IgD-negative memory B cell (primary cell): ENCODE measurements around the gene TTC39C. TPM values are rescaled to one million over a fixed set of nuclear protein-coding genes. Genes with fewer than 3 reads are reported as not detected.

Experiments used
- H3K27ac Mint-ChIP-seq, 3 donors: one replicate each; pipeline ENCODE4 v1.8.0; 2020 to 2022; ENCODE audit warnings: mild to moderate bottlenecking in 3 of 3, mixed read lengths in 3 of 3, moderate library complexity in 1 of 3
- H3K27me3 Mint-ChIP-seq: one replicate; pipeline ENCODE4 v1.8.0; 2021; ENCODE audit warnings: mixed read lengths
- H3K36me3 Mint-ChIP-seq: one replicate; pipeline ENCODE4 v1.8.0; 2020; ENCODE audit warnings: mild to moderate bottlenecking, mixed read lengths
- H3K4me1 Mint-ChIP-seq, 3 donors: one replicate each; pipeline ENCODE4 v1.8.0; 2020 to 2022; ENCODE audit warnings: mixed read lengths in 3 of 3, mild to moderate bottlenecking in 1 of 3
- H3K4me3 Mint-ChIP-seq, 4 donors: one replicate each; pipeline ENCODE4 v1.8.0; 2020 to 2022; ENCODE audit warnings: mild to moderate bottlenecking in 4 of 4, mixed read lengths in 4 of 4, moderate library complexity in 3 of 4
- H3K9me3 Mint-ChIP-seq, 3 donors: one replicate each; pipeline ENCODE4 v1.8.0; 2020 to 2021; ENCODE audit warnings: mixed read lengths in 3 of 3, mild to moderate bottlenecking in 1 of 3
- polyA plus RNA-seq: library from polyadenylated mRNA; unstranded; fragments of 300-500 nt; fragmentation: Illumina TruSeq; gene quantifications from one replicate; pipeline ENCODE4 v1.2.3, GENCODE V29; 2021

The TTC39C gene
- polyA plus RNA-seq, 1 donor from 2014 or later: 21.9 TPM

DNA sequence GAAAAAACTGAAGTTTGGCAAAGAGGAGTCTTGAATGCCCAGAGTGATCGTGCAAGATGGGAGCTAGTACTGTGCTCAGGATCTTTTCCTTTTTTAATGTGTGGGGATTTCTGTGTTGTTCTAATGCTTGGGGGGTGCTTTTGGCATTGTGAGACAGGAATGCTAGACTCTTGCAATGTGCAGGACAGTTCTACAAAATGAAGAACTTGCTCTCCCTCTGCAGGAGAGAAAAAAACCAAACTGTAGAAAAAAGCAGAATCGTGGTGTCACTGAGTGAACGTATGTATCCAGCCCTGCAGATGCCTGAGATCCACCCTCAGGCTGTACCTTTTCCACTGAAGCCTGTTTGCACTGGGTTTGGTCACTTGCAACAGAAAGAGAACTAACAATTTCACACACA is 12.1 kb upstream of the TTC39C start:
- no peaks in the 10 kb centered on the region for H3K36me3 Mint-ChIP-seq
- no peak overlapping the region for H3K4me3 Mint-ChIP-seq
- no peaks in the 10 kb centered on the region for H3K27me3 Mint-ChIP-seq
- peak overlapping the region in 1 of 3 donors; percentile 57 for H3K27ac Mint-ChIP-seq
- peaks cover 0 to 2% (median 0%) of the 10 kb centered on the region in 3 donors for H3K9me3 Mint-ChIP-seq
- H3K4me1 Mint-ChIP-seq: peaks cover 17 to 27% (median 27%) of the 10 kb centered on the region in 3 donors

DNA sequence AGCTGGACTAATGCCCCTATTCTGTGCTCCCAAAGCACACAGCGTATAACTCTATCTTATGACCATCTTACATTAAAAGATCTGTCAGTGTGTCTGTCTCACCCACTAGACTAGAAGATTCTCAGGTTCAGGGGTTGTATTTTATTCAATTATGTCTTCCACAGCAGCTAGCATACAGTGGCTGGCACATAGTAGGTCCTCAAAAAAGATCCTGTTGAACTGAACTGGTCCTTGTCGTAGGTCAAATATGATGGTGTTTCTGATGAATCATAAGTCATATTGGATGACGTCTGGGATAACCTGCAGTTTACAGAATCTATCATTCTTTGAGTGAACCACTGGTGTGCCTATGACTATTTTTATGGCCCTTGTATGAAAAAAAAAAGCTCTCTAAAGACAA is 11.3 kb upstream of the TTC39C start:
- Mint-ChIP-seq H3K9me3 (peaks cover 0 to 2% (median 0%) of the 10 kb centered on the region in 3 donors), H3K4me3 (no peak overlapping the region), H3K4me1 (peaks cover 17 to 28% (median 27%) of the 10 kb centered on the region in 3 donors), H3K36me3 (no peaks in the 10 kb centered on the region), H3K27me3 (no peaks in the 10 kb centered on the region), H3K27ac (no peak overlapping the region)

DNA sequence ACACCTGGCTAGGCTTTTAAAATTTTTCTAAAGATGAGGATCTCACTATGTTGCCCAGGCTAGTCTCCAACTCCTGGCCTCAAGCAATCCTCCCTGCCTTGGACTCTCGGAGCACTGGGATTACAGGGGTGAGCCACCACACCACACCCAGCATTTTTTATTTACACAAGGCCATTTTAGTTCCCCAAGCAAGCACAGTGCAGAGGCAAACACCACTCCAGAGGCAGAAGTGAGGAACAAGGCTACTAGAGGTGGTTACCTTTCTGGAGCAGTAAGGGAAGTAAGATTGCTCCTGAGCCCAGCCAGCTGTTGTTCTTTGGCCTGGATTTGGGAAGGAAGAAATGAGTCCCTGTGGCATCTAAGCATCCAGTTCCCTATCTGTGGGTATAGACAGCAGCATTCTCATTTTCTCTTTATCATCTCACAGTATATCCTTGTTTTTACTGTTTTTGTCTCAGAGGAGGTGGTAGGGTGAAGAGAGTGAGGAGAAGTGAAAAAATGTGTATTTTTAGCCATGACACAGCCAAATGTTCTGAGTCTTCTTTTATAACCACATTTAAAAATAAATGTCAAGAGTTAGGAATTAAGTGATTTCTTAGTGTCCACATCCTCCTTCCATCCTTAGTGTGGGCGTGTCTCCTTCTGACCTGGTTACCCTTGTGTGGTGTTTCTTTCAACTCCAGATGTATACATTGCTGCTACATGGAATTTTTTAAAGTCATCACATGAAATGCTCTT is 10.5 kb upstream of the TTC39C start:
- peaks cover 22 to 36% (median 27%) of the 10 kb centered on the region in 3 donors for H3K4me1 Mint-ChIP-seq
- H3K36me3 Mint-ChIP-seq: no peaks in the 10 kb centered on the region
- no peaks in the 10 kb centered on the region for H3K27me3 Mint-ChIP-seq
- peaks cover 0 to 2% (median 0%) of the 10 kb centered on the region in 3 donors for H3K9me3 Mint-ChIP-seq
- peak overlapping the region in 1 of 4 donors; percentile 37 for H3K4me3 Mint-ChIP-seq
- H3K27ac Mint-ChIP-seq: peak overlapping the region in 1 of 3 donors; percentile 53

DNA sequence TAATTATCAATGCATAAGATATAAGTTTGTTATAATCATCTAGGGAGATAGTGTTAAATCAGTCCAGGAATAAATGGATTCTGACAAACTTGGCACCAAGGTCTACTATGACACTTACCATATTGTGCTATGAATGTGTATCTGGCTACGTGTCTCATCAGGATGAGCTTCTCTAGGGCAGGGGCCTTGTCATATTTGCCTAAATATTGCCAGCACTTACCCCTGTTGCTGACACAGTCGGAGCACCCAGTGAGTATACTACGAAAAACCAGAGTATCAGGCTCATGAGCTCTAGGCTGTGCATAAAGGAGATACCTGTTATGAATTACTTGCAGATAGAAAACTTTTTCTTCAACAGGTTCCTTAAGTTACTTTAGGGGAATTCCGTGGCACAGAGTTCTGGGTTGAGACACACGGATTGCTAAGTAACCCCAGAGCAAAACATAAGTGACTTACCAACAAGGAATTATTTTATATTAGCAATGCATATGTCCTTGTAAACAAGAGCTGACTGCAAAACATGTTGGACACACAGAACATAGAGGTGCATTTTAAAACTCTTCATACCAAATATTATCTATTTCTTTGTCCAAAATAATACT is 7.7 kb upstream of the TTC39C start:
- H3K4me1 Mint-ChIP-seq: peaks cover 32 to 52% (median 35%) of the 10 kb centered on the region in 3 donors
- H3K27ac Mint-ChIP-seq: no peak overlapping the region
- peaks cover 2% of the 10 kb centered on the region for H3K27me3 Mint-ChIP-seq
- H3K9me3 Mint-ChIP-seq: peaks cover 0 to 3% (median 0%) of the 10 kb centered on the region in 3 donors
- no peak overlapping the region for H3K4me3 Mint-ChIP-seq
- no peaks in the 10 kb centered on the region for H3K36me3 Mint-ChIP-seq

DNA sequence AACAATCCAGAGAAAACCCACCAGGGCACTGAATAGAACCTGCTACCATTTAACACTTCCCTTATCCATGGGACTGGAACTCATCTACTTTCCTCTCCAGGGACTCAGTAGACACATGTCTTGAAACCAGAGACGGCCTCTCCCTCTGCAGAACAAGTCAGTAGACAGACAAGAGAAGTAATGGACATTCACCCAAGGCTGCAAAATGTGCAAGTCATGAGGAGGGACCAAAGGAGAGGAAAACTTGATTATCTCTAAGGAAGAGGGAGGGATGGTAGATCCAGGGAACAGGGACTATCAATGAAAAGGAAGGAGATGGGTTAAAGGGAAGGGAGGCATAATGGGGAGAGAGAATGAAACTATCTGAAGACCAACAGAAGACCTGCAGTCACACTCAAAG is 5.3 kb upstream of the TTC39C start:
- H3K9me3 Mint-ChIP-seq: peaks cover 0 to 1% (median 0%) of the 10 kb centered on the region in 3 donors
- peak overlapping the region; percentile 87 to 97 (median 90) for H3K27ac Mint-ChIP-seq
- peaks cover 3% of the 10 kb centered on the region for H3K27me3 Mint-ChIP-seq
- H3K4me3 Mint-ChIP-seq: peak overlapping the region; percentile 45 to 81 (median 60)
- H3K36me3 Mint-ChIP-seq: no peaks in the 10 kb centered on the region
- H3K4me1 Mint-ChIP-seq: peaks cover 32 to 53% (median 41%) of the 10 kb centered on the region in 3 donors

DNA sequence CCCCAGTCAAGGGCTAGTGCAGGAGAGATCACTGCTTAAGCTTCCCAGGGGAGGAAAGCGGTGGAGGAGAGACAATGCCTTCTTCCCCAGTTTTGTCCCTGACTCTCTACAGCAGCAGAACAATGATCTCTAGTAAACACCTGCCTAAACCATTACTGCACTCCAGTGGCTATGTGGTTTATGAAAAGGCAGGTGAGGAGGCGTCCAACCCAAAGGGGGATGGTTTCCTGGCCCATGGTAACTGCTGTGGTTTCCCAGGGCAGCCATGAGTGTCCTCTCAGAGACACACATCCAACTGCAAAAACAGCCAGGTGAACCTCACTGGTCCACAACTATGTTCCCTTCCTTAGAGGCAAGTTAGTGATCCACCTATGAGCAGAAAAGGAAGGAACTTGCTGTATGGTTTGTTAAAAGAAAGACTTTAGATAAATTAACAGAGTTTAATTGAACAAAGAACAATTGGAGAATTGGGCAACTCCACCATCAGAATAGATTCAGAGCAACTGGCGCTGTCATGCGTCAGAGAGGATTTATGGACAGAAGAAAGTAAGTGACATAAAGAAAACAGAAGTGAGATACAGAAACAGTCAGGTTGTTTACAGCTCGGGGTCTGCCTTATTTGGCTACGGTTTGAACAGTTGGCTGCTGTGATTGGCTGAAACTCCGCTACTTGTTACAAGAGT is 4.8 kb upstream of the TTC39C start:
- H3K4me3 Mint-ChIP-seq: peak overlapping the region; percentile 45 to 81 (median 60)
- peaks cover 32 to 53% (median 40%) of the 10 kb centered on the region in 3 donors for H3K4me1 Mint-ChIP-seq
- H3K27ac Mint-ChIP-seq: peak overlapping the region; percentile 87 to 97 (median 90)
- no peaks in the 10 kb centered on the region for H3K36me3 Mint-ChIP-seq
- H3K9me3 Mint-ChIP-seq: peaks cover 0 to 1% (median 0%) of the 10 kb centered on the region in 3 donors
- H3K27me3 Mint-ChIP-seq: peaks cover 3% of the 10 kb centered on the region

DNA sequence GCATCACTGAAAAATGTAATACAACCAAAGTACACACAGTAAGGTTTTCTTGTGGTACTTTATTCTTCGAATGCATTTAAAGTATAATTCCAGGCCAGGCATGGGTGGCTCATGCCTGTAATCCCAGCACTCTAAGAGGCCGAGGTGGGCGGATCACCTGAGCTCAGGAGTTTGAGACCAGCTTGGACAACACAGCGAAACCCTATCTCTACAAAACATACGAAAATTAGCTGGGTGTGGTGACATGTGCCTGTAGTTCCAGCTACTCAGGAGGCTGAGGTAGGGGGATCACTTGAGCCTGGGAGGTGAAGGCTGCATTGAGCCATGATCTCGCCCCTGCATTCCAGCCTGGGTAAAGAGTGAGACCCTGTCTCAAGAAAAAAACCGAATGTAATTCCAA is 3.9 kb upstream of the TTC39C start:
- Mint-ChIP-seq H3K4me1 (peaks cover 36 to 53% (median 43%) of the 10 kb centered on the region in 3 donors), H3K9me3 (peaks cover 0 to 1% (median 0%) of the 10 kb centered on the region in 3 donors), H3K4me3 (peak overlapping the region in 2 of 4 donors; percentile 63 to 87), H3K27me3 (peaks cover 3% of the 10 kb centered on the region), H3K36me3 (no peaks in the 10 kb centered on the region), H3K27ac (peak overlapping the region; percentile 87 to 97 (median 90))

DNA sequence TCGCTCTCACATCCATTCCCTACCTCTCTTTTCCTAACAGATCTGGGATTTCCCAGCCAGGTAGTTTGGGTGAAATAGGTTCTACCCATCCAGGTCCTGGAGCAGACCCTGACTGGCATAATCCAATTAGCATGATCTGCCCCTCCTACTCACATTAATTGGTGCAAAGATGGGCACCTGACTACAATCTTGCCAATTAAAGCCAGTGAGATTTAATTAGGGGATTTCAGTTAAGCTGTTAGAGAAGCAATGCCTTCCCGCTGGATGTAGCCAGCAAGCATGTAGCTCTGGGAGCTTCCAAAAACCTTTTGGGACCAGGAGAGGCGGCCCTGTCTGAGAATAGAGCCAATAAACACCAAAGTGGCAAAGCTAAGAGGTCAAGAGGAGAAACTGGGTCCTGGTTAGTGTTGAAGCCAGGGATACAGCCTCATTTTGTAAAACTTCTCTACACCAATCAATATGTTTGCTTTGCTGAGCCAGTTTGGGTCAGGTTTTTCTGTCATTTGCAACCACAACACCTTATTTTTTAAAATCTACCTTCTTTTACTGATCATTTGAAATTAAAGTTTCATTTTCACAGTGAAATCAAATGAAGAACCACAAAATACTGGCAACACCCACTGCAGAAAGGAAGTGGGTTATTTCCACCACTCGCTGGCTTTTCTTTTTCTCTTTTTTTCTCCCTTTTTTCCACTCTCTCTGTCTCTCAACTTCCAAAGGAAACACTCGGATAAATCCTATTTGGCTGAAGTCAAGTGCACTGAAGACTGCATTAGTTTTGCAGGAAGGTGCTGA is 3.2 kb upstream of the TTC39C start:
- Mint-ChIP-seq H3K4me1 (peaks cover 43 to 58% (median 49%) of the 10 kb centered on the region in 3 donors), H3K9me3 (peaks cover 0 to 1% (median 0%) of the 10 kb centered on the region in 3 donors), H3K4me3 (peak overlapping the region; percentile 52 to 87 (median 72)), H3K27ac (peak overlapping the region; percentile 87 to 97 (median 90)), H3K36me3 (no peaks in the 10 kb centered on the region), H3K27me3 (peaks cover 5% of the 10 kb centered on the region)

DNA sequence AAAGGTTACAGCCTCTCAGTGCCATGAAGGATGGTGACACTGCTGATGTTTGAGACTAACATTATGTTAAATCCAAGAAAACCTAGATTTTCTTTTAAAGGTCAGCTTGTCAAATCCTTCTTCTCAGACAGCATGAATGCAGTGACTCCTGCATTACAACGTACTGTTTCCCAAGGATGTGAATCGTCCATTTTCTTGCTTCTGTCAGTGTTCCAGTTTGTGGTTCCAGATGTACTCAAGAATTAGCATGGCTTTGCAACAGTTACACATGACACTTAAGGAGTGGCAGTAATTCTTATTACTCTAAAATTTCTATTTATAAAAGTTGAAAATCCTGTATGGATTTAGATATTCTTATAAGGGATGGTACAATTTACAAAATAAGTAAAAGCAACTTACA is 1.5 kb upstream of the TTC39C start:
- Mint-ChIP-seq H3K4me1 (peaks cover 50 to 71% (median 58%) of the 10 kb centered on the region in 3 donors), H3K36me3 (no peaks in the 10 kb centered on the region), H3K27ac (peak overlapping the region; percentile 72 to 90 (median 87)), H3K9me3 (peaks cover 0 to 1% (median 0%) of the 10 kb centered on the region in 3 donors), H3K4me3 (peak overlapping the region in 3 of 4 donors; percentile 63 to 79 (median 71)), H3K27me3 (peaks cover 6% of the 10 kb centered on the region)

DNA sequence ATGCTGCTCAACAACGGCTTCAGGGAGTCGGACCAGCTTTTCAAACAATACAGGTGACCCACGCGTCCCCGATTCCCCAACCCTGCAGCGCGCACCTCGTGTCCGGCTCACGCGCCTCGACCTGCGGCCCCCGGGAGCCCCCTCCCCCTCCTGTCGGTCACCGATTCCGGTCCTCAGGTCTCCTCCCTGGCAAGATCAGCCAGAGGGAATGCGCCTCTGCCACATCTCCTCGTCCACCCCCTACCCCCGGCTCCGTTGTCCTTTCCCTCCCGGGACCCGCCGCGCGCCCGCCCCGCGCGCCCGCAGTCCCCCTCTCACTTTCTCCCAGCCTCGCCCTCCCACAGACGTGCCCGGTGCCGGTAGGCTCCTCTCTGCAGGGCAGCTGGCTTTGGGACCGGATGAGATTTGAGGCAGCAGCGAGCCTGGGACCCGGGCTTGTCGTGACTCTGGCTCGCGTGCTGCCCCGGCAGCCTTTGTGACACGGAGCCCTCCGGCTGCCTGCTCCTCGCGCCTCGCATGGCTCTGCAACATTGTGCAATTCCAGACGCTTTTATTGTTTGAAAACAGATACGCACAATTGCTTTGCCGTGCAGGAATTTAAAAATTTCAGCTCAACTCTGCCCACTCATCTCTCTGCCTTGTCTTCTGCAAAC is 558 bp downstream of the TTC39C start:
- Mint-ChIP-seq H3K4me1 (peaks cover 56 to 71% (median 59%) of the 10 kb centered on the region in 3 donors), H3K9me3 (peaks cover 0 to 1% (median 0%) of the 10 kb centered on the region in 3 donors), H3K4me3 (peak overlapping the region; percentile 82 to 98 (median 93)), H3K27ac (peak overlapping the region; percentile 88 to 97 (median 91)), H3K36me3 (no peaks in the 10 kb centered on the region), H3K27me3 (peaks cover 7% of the 10 kb centered on the region)

DNA sequence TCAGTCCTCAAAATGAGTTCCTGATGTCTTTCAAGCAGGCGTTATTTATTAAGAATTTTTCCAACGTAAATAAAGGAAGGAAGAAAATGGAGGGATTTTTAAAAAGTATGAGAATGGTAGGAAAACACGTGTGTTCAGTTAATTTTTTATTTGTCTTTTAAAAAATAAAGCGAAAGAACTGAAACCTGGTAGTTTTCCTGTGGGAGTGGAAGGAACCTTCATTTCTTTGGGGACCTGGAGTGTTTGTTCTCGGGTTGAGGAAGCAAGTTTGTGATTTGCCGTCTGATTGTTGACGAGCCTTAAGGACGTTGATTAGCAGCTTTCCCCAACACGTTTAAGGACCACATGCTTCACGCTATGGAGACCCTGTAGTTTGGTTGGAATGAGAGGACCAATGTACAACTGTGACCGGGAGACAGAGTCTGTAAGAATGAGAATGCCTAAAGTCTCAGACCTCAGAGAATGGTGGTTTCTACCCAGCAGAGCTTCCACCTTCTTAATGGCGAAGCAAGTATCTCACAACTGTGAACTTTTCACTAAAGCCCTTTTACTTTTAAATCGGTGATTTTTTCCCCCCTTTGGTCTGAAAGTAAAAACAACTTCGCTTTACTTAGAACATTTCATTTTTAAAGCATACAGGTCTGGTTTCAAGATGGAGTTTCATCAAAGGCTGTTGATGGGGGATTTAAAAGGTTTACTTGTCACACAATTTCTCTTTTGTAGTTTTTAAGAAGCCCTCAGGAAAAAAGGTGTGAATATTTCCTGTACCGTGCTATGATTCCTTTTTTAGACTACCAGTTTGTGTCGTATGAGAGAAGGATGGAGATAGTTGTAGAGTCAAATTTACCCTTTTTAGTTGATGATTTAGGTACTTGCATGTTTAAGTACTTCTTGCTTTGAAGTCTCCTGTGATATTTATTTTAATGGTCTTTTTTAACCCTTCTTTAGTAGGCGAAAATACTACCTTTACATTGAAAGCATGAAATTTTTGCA is 1.4 kb downstream of the TTC39C start:
- peak overlapping the region; percentile 82 to 98 (median 93) for H3K4me3 Mint-ChIP-seq
- H3K9me3 Mint-ChIP-seq: peaks cover 0 to 1% (median 0%) of the 10 kb centered on the region in 3 donors
- H3K4me1 Mint-ChIP-seq: peaks cover 59 to 72% (median 62%) of the 10 kb centered on the region in 3 donors
- peak overlapping the region; percentile 88 to 97 (median 91) for H3K27ac Mint-ChIP-seq
- H3K36me3 Mint-ChIP-seq: no peaks in the 10 kb centered on the region
- peaks cover 7% of the 10 kb centered on the region for H3K27me3 Mint-ChIP-seq

DNA sequence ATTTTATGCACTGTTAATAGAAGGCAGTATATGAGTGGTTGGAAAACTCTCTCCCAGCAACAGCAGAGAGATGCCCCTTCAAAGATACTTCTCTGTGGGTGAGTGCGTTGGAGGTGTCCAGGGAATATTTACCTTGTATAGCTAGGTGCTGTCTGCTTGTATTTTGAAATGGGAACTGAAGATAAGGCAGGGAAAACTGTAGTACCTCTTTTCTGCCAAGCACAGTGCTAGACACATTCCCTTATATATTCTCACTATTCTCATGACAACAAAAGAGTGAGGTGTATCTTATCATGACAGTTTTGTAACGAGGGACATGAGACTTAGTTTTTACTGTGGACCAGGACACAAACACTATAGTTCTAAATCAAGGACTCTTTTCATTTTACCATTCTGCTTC is 2.1 kb downstream of the TTC39C start:
- H3K9me3 Mint-ChIP-seq: peaks cover 0 to under 1% (median 0%) of the 10 kb centered on the region in 3 donors
- H3K36me3 Mint-ChIP-seq: no peaks in the 10 kb centered on the region
- peak overlapping the region; percentile 82 to 98 (median 93) for H3K4me3 Mint-ChIP-seq
- H3K27ac Mint-ChIP-seq: peak overlapping the region; percentile 5 to 91 (median 31)
- H3K4me1 Mint-ChIP-seq: peaks cover 59 to 71% (median 62%) of the 10 kb centered on the region in 3 donors
- peaks cover 7% of the 10 kb centered on the region for H3K27me3 Mint-ChIP-seq
